C4-2B (cell line): ENCODE results near the gene AKAP12.

Experiments
- CTCF ChIP-seq: fragments of 450-650 bp; conservative IDR thresholded peaks from 2 replicates; pipeline ENCODE4 v1.5.1; 2017; ENCODE audit warnings: mild to moderate bottlenecking
- ZFX ChIP-seq: fragments of 450-650 bp; IDR thresholded peaks from 2 replicates; pipeline ENCODE4 v1.6.1; 2017

GRCh38 chr6:151330130-151330696 is 90.4 kb downstream of the AKAP12 start:
- no peak for TF ChIP-seq CTCF
- no peak for TF ChIP-seq ZFX
